HEK293 (cell line): ENCODE results near the gene TMEM41A.

Source experiments
- CTCF ChIA-PET: fragments of 350-600 bp; formaldehyde crosslinking; extraction: SDS; loops from one replicate; lab custom pipeline; 2021; ENCODE audit warnings: antibody characterized with exemption; lab: Yijun Ruan, JAX
- POLR2A ChIA-PET: fragments of 300-600 bp; formaldehyde crosslinking; extraction: SDS; loops from one replicate; lab custom pipeline; 2020; ENCODE audit warnings: antibody characterized with exemption, inconsistent platforms; lab: Yijun Ruan, JAX
- H3K27ac ChIP-seq: fragments of 200-500 bp; sonication (Bioruptor generic); 2 replicates; pipeline ENCODE4 v1.5.1; 2014; ENCODE audit warnings: low read depth, low read length, control low read depth, inconsistent platforms; ENCODE audit errors: extremely low read depth
- H3K36me3 ChIP-seq, 2 experiments: fragments of 200-500 bp in 1 of 2; sonication (Bioruptor generic) in 1 of 2; 1 replicate in 1 of 2; 2 replicates in 1 of 2; pipeline ENCODE4 v1.5.1; 2014 to 2017; ENCODE audit warnings: inconsistent platforms in 2 of 2, low read length in 2 of 2; ENCODE audit not compliant: control insufficient read depth in 2 of 2, insufficient read depth in 1 of 2
- H3K4me1 ChIP-seq: fragments of 200-500 bp; sonication (Bioruptor generic); 2 replicates; pipeline ENCODE4 v1.5.1; 2014; ENCODE audit warnings: mild to moderate bottlenecking, low read length, inconsistent platforms; ENCODE audit not compliant: control insufficient read depth, insufficient read depth
- H3K4me3 ChIP-seq: 2 replicates; pipeline ENCODE4 v1.5.1; 2011; ENCODE audit warnings: low read depth, mild to moderate bottlenecking, control low read depth, low read length, moderate library complexity
- H3K9me3 ChIP-seq: fragments of 200-500 bp; sonication (Bioruptor generic); 2 replicates; pipeline ENCODE4 v1.5.1; 2014; ENCODE audit warnings: low read depth, low read length, inconsistent platforms; ENCODE audit not compliant: control insufficient read depth, insufficient read depth
- KLF17 ChIP-seq: fragments of 450-650 bp; formaldehyde crosslinking; IDR thresholded peaks from 2 replicates; pipeline ENCODE4 v1.5.1; 2016; ENCODE audit warnings: missing biosample characterization, missing genetic modification characterization
- MYNN ChIP-seq: fragments of 450-650 bp; formaldehyde crosslinking; IDR thresholded peaks from 2 replicates; pipeline ENCODE4 v1.5.1; 2016; ENCODE audit warnings: missing biosample characterization, missing genetic modification characterization, borderline replicate concordance
- REST ChIP-seq: fragments of 450-650 bp; formaldehyde crosslinking; IDR thresholded peaks from 2 replicates; pipeline ENCODE4 v1.5.1; 2016; ENCODE audit warnings: missing biosample characterization, missing genetic modification characterization
- ZBTB17 ChIP-seq: fragments of 450-650 bp; formaldehyde crosslinking; IDR thresholded peaks from 2 replicates; pipeline ENCODE4 v1.5.1; 2016; ENCODE audit warnings: missing biosample characterization, missing genetic modification characterization
- ZBTB6 ChIP-seq: fragments of 450-650 bp; formaldehyde crosslinking; IDR thresholded peaks from 2 replicates; pipeline ENCODE4 v1.5.1; 2017; ENCODE audit warnings: missing biosample characterization, missing genetic modification characterization
- ZFP69B ChIP-seq: fragments of 450-650 bp; formaldehyde crosslinking; IDR thresholded peaks from 2 replicates; pipeline ENCODE4 v1.5.1; 2016; ENCODE audit warnings: missing biosample characterization, missing genetic modification characterization
- ZNF114 ChIP-seq: fragments of 450-650 bp; formaldehyde crosslinking; IDR thresholded peaks from 2 replicates; pipeline ENCODE4 v1.5.0; 2017; ENCODE audit warnings: missing biosample characterization, missing genetic modification characterization
- ZNF354C ChIP-seq: fragments of 450-650 bp; formaldehyde crosslinking; IDR thresholded peaks from 2 replicates; pipeline ENCODE4 v1.5.1; 2016; ENCODE audit warnings: missing biosample characterization, missing genetic modification characterization, low read depth, borderline replicate concordance
- ZNF433 ChIP-seq: fragments of 450-650 bp; formaldehyde crosslinking; IDR thresholded peaks from 2 replicates; pipeline ENCODE4 v1.5.1; 2016; ENCODE audit warnings: missing biosample characterization, missing genetic modification characterization, low read depth
- ZNF518A ChIP-seq: fragments of 450-650 bp; formaldehyde crosslinking; conservative IDR thresholded peaks from 2 replicates; pipeline ENCODE4 v1.5.1; 2016; ENCODE audit warnings: low read depth, missing biosample characterization, missing genetic modification characterization
- ZNF544 ChIP-seq: fragments of 450-650 bp; formaldehyde crosslinking; IDR thresholded peaks from 2 replicates; pipeline ENCODE4 v1.5.0; 2017; ENCODE audit warnings: missing biosample characterization, missing genetic modification characterization
- ZNF555 ChIP-seq: fragments of 450-650 bp; formaldehyde crosslinking; conservative IDR thresholded peaks from 2 replicates; pipeline ENCODE4 v1.5.1; 2017; ENCODE audit warnings: missing biosample characterization, mild to moderate bottlenecking, missing genetic modification characterization, inconsistent platforms
- ZNF660 ChIP-seq: fragments of 450-650 bp; IDR thresholded peaks from 2 replicates; pipeline ENCODE4 v1.5.1; 2018; ENCODE audit warnings: missing biosample characterization, mild to moderate bottlenecking, missing genetic modification characterization
- ZNF747 ChIP-seq: fragments of 450-650 bp; formaldehyde crosslinking; IDR thresholded peaks from 2 replicates; pipeline ENCODE4 v1.5.1; 2016; ENCODE audit warnings: missing biosample characterization, missing genetic modification characterization
- ZNF768 ChIP-seq: fragments of 450-650 bp; formaldehyde crosslinking; IDR thresholded peaks from 2 replicates; pipeline ENCODE4 v1.5.1; 2018; ENCODE audit warnings: missing biosample characterization, mild to moderate bottlenecking, missing genetic modification characterization
- ZSCAN18 ChIP-seq: fragments of 450-650 bp; formaldehyde crosslinking; IDR thresholded peaks from 2 replicates; pipeline ENCODE4 v1.5.1; 2016; ENCODE audit warnings: missing biosample characterization, missing genetic modification characterization

TMEM41A gene

GRCh38 chr3:185534511-185534910, 35.7 kb upstream of the TMEM41A start:
- CTCF ChIA-PET = interaction anchor here (0.8 to 1.3 kb wide), 2 partner anchors 21 to 251 kb away, joined by 3 to 4 read pairs; no protein-coding TSS in a partner anchor
- Histone ChIP-seq H3K4me1 (no peaks in the 10 kb centered on the region), H3K9me3 (no peaks in the 10 kb centered on the region), H3K27ac (no peak overlapping the region), H3K36me3 (no peaks in the 10 kb centered on the region), H3K4me3 (no peak overlapping the region)
- TF ChIP-seq ZNF768 (tag by site-specific recombination) (no peak), ZBTB17 (no peak), ZNF555 (no peak), ZNF114 (no peak), ZNF660 (tag by site-specific recombination) (no peak)
- POLR2A ChIA-PET = interaction anchor here (1.1 kb wide), 1 partner anchor 24 kb away, joined by 3 read pairs; no protein-coding TSS in a partner anchor

- no peak overlapping the region for H3K27ac ChIP-seq
- H3K4me3 ChIP-seq = no peak overlapping the region
- no peak for TF ChIP-seq ZNF747 (tag by site-specific recombination)
- no peak for TF ChIP-seq ZNF354C
- no peak for TF ChIP-seq MYNN (tag by site-specific recombination)
- TF ChIP-seq REST (tag by site-specific recombination) = no peak
- TF ChIP-seq KLF17 (tag by site-specific recombination) = no peak
- TF ChIP-seq ZFP69B (tag by site-specific recombination) = no peak
- no peak for TF ChIP-seq ZNF544 (tag by site-specific recombination)
- TF ChIP-seq ZBTB6 (tag by site-specific recombination) = no peak
- no peak for TF ChIP-seq ZSCAN18 (tag by site-specific recombination)
- no peak for TF ChIP-seq ZNF518A (tag by site-specific recombination)
- no peak for TF ChIP-seq ZNF433 (tag by site-specific recombination)
- H3K9me3 ChIP-seq = no peaks in the 10 kb centered on the region
- H3K4me1 ChIP-seq = no peaks in the 10 kb centered on the region
- POLR2A ChIA-PET = no interaction called here
- CTCF ChIA-PET = interaction anchor here (0.7 to 1.4 kb wide), 4 partner anchors 20 to 66 kb away, joined by 3 to 4 read pairs (median 3); partner anchors contain the start of gene TMEM41A
- no peaks in the 10 kb centered on the region for H3K36me3 ChIP-seq
Measured at GRCh38 chr3:185532901-185533300, 34.1 kb upstream of the TMEM41A start.
